Panc1 (cell line): ENCODE data around the gene B4GALT7. TPM values are rescaled to one million over a fixed set of nuclear protein-coding genes. Genes with fewer than 3 reads are reported as not detected.
"Not testable (repeated sequence)": the region's sequence is repeated elsewhere in the genome, so short reads cannot be mapped to it uniquely, and the experiment has no call there.

Source experiments
- ATAC-seq: fragments of 200-7000 bp; cut with Tn5 transposase; 2 replicates; pipeline ENCODE4 v1.9.1; 2020; ENCODE audit warnings: mild to moderate bottlenecking, moderate library complexity
- BruUV-seq: library from RNA; stranded (reverse); fragments of 400-500 nt; replicated peaks from 2 replicates; lab custom pipeline; 2021; lab: Mats Ljungman, UMichigan
- CTCF ChIA-PET: fragments of 300-600 bp; sonication (Branson Sonifier 250); formaldehyde crosslinking; loops from one replicate; lab custom pipeline; 2022; ENCODE audit warnings: antibody characterized with exemption; lab: Charles Lee
- POLR2A ChIA-PET: fragments of 300-600 bp; sonication (Branson Sonifier 250); formaldehyde crosslinking; loops from one replicate; lab custom pipeline; 2022; ENCODE audit warnings: antibody characterized with exemption; lab: Charles Lee
- DNase-seq: peaks from one replicate; pipeline ENCODE4 v3.0.0-alpha.2; 2010; ENCODE audit warnings: low read depth, low spot score
- H3K27ac ChIP-seq: 2 replicates; pipeline ENCODE4 v1.5.1; 2011; ENCODE audit warnings: mild to moderate bottlenecking, low read length, inconsistent platforms
- H3K27me3 ChIP-seq: fragments of 200-500 bp; sonication (Bioruptor generic); 2 replicates; pipeline ENCODE4 v1.6.0; 2014; ENCODE audit warnings: low read length, inconsistent platforms; ENCODE audit not compliant: control insufficient read depth, insufficient read depth
- H3K36me3 ChIP-seq: fragments of 200-500 bp; sonication (Bioruptor generic); 2 replicates; pipeline ENCODE4 v1.5.1; 2014; ENCODE audit warnings: inconsistent platforms, mild to moderate bottlenecking, low read length, moderate library complexity; ENCODE audit not compliant: control insufficient read depth, insufficient read depth
- H3K4me1 ChIP-seq: 2 replicates; pipeline ENCODE4 v1.5.1; 2011; ENCODE audit warnings: inconsistent platforms, mild to moderate bottlenecking, low read length, moderate library complexity; ENCODE audit not compliant: control insufficient read depth, insufficient read depth
- H3K4me3 ChIP-seq, 2 experiments: 2 replicates each; pipeline ENCODE4 v1.5.1; 2011 to 2012; ENCODE audit warnings: low read depth in 2 of 2, low read length in 2 of 2, mild to moderate bottlenecking in 2 of 2, inconsistent platforms in 1 of 2, moderate library complexity in 1 of 2
- H3K9me3 ChIP-seq: fragments of 200-500 bp; sonication (Bioruptor generic); 2 replicates; pipeline ENCODE4 v1.5.1; 2014; ENCODE audit warnings: low read depth, mild to moderate bottlenecking, inconsistent platforms, low read length, moderate library complexity; ENCODE audit not compliant: control insufficient read depth, insufficient read depth
- POLR2AphosphoS5 ChIP-seq: IDR thresholded peaks from 2 replicates; pipeline ENCODE4 v1.6.1; 2012; ENCODE audit warnings: mild to moderate bottlenecking, low read depth, low read length, moderate library complexity
- REST ChIP-seq, 2 experiments: IDR thresholded peaks; 2 replicates each; pipeline ENCODE4 v1.6.1; 2011 to 2012; ENCODE audit warnings: low read depth in 2 of 2, control low read depth in 1 of 2, low read length in 1 of 2, mild to moderate bottlenecking in 1 of 2, moderate library complexity in 1 of 2; ENCODE audit not compliant: insufficient read depth in 1 of 2
- SIN3A ChIP-seq: IDR thresholded peaks from 2 replicates; pipeline ENCODE4 v1.6.1; 2012; ENCODE audit warnings: low read depth, mild to moderate bottlenecking, low read length, moderate library complexity, borderline replicate concordance; ENCODE audit not compliant: insufficient read depth
- TCF7L2 ChIP-seq: IDR thresholded peaks from 2 replicates; pipeline ENCODE4 v1.6.1; 2011; ENCODE audit warnings: mild to moderate bottlenecking, low read depth, low read length, inconsistent platforms
- in situ Hi-C: cut with HindIII; loops from 2 replicates; pipeline ENCODE4 v1.10.0; 2016; ENCODE audit warnings: low sequenced_read_pairs, low pct_unique_long_range_greater_than_20kb
- intact Hi-C: fragments of 100-400 bp; cut with micrococcal nuclease; formaldehyde crosslinking; loops from one replicate; pipeline ENCODE4 v1.10.0; 2022; ENCODE audit not compliant: unreplicated experiment
- total RNA-seq: library from RNA; stranded (reverse); gene quantifications from one replicate; pipeline ENCODE4 v1.2.1, GENCODE V29; 2021; ENCODE audit not compliant: unreplicated experiment
- TF ChIP-seq, protein P1 (sequence below): fragments of 450-650 bp; IDR thresholded peaks from 2 replicates; pipeline ENCODE4 v1.5.1; 2017; ENCODE audit warnings: mild to moderate bottlenecking

The B4GALT7 gene
- total RNA-seq, 1 experiment from 2014 or later = 38.0 TPM

- ChIA-PET POLR2A (no interaction called here), CTCF (interaction anchor here (1.4 kb wide), 1 partner anchor 50 kb away, joined by 3 read pairs; no protein-coding TSS in a partner anchor)
- in situ Hi-C loops (no loop called here), intact Hi-C loops (no loop called here)
- no TSS peak for BruUV-seq
- Histone ChIP-seq H3K4me1 (peaks cover 9% of the 10 kb centered on the region), H3K27me3 (no peaks in the 10 kb centered on the region), H3K36me3 (no peaks in the 10 kb centered on the region; the same call in 1 of the 2 replicates), H3K27ac (no peak overlapping the region), H3K9me3 (no peaks in the 10 kb centered on the region), H3K4me3 (no peak overlapping the region)
- DNase-seq (no peak), ATAC-seq (no peak)
- TF ChIP-seq, protein P1, sequence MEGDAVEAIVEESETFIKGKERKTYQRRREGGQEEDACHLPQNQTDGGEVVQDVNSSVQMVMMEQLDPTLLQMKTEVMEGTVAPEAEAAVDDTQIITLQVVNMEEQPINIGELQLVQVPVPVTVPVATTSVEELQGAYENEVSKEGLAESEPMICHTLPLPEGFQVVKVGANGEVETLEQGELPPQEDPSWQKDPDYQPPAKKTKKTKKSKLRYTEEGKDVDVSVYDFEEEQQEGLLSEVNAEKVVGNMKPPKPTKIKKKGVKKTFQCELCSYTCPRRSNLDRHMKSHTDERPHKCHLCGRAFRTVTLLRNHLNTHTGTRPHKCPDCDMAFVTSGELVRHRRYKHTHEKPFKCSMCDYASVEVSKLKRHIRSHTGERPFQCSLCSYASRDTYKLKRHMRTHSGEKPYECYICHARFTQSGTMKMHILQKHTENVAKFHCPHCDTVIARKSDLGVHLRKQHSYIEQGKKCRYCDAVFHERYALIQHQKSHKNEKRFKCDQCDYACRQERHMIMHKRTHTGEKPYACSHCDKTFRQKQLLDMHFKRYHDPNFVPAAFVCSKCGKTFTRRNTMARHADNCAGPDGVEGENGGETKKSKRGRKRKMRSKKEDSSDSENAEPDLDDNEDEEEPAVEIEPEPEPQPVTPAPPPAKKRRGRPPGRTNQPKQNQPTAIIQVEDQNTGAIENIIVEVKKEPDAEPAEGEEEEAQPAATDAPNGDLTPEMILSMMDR = no peak
Measured at GRCh38 chr5:177557041-177557647, 42.8 kb upstream of the B4GALT7 start.

- intact Hi-C loops = no loop called here
Measured at GRCh38 chr5:177557796-177558195, 42.1 kb upstream of the B4GALT7 start.

DNA sequence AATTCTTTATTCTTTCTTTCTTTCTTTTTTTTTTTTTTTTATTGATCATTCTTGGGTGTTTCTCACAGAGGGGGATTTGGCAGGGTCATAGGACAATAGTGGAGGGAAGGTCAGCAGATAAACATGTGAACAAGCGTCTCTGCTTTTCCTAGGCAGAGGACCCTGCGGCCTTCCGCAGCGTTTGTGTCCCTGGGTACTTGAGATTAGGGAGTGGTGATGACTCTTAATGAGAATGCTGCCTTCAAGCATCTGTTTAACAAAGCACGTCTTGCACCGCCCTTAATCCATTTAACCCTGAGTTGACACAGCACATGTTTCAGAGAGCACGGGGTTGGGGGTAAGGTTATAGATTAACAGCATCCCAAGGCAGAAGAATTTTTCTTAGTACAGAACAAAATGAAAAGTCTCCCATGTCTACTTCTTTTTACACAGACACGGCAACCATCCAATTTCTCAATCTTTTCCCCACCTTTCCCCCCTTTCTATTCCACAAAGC, 40.4 kb upstream of the B4GALT7 start:
- H3K4me3 ChIP-seq, CTCF ChIA-PET, in situ Hi-C loops, DNase-seq, POLR2A ChIA-PET, H3K27ac ChIP-seq, H3K9me3 ChIP-seq, H3K27me3 ChIP-seq, H3K36me3 ChIP-seq, BruUV-seq, H3K4me1 ChIP-seq, intact Hi-C loops, ATAC-seq: not testable (repeated sequence)

More at GRCh38 chr5:177557796-177558195, 42.1 kb upstream of the B4GALT7 start:
- Histone ChIP-seq H3K27me3 (no peaks in the 10 kb centered on the region), H3K36me3 (no peaks in the 10 kb centered on the region; the same call in 1 of the 2 replicates), H3K4me3 (no peak overlapping the region), H3K4me1 (peaks cover 3% of the 10 kb centered on the region), H3K27ac (no peak overlapping the region), H3K9me3 (no peaks in the 10 kb centered on the region)
- no TSS peak for BruUV-seq
- no peak for ATAC-seq
- ChIA-PET CTCF (interaction anchor here (0.5 to 1.4 kb wide), 2 partner anchors 10 to 49 kb away, joined by 3 to 8 read pairs; no protein-coding TSS in a partner anchor), POLR2A (no interaction called here)
- TF ChIP-seq POLR2AphosphoS5 = no peak
- no peak for TF ChIP-seq SIN3A
- TF ChIP-seq REST (IDR thresholded peaks at IDR 0.05; ENCODE audit: insufficient read depth in 1 of 2, low read depth in 2 of 2, low read length in 1 of 2) = no peak
- TF ChIP-seq, protein P1 = no peak
- TF ChIP-seq TCF7L2 = no peak
- in situ Hi-C loops = no loop called here
- no peak for DNase-seq
